Measurements from ENCODE around the gene SSBP3. TPM values are rescaled to one million over a fixed set of nuclear protein-coding genes. Genes with fewer than 3 reads are reported as not detected.

Gene SSBP3
- polyA plus RNA-seq, 4 donors, result 110 to 130 (median 123) TPM

DNA sequence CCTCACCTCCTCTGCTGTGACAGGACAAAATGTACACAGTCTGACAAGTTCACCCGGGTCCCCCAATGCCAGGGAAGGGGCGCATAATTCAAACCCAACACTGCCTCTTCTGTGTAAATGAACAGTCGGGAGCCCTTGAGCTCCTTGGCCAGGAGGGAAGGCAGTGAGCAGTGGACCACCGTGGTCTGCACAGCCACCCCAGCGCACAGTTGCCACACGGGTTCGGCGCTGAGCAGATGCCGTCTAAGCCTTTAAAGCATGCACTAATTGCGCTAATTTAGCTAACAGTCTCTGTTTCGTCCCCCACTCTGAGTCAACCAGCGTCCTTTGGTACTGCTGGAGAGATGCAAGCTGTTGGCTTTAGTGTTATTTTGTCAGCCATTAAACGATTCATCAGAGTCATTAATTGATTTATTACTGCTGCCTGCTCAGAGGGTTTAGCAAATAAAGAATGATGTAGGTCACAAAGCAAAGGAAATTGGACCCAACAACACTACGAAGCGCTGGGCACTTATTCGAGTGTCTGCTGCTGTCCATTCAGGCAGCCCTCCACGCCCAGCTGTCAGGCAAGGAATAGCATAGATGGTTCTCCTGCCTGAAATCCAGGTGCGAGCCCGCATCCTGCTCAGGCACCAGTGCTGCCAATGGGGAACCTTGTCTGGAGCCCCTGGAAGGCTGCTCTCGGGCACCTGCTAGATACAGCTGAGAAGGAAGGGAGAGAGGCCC lies 114.8 kb downstream of the SSBP3 start:
- DNase-seq (ENCODE audit: low read depth in 4 of 4, low spot score in 2 of 4), result no peak

DNA sequence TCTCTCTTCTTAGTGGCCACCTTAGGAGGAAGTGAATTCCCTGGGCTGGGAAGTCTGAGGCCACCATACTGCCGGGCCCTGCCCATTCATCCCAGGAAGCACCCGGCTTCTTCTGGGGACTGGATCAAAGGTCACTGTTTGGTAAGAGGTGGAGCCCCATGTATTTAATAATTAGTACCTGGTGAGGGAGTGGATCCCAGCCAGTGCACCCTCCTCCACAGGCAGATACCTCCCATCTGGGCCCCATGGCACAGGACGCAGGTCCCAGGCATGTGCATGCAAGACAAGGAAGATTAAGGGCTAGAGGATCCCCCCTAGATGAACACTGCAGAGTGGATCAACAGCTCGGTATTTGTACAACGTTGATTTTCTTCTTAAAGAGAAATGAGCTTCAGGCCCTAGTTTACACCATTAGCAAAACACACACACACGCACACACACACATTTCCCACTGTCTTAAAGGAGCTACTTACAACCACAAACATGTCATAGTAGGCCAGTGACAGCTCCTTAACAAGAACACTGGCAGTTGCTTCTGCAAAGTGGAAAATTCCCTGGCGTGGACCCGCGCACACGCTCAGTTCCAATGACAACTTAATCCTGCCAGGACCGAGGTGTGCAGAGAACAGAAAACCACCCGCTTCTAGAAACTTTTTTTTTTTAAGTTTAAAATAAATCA lies 115.5 kb downstream of the SSBP3 start:
- no peak for DNase-seq (ENCODE audit: low read depth in 4 of 4, low spot score in 2 of 4)

GRCh38 chr1:54289712-54290233 lies 116.4 kb downstream of the SSBP3 start:
- DNase-seq (ENCODE audit: low read depth in 4 of 4, low spot score in 2 of 4), result no peak

DNA sequence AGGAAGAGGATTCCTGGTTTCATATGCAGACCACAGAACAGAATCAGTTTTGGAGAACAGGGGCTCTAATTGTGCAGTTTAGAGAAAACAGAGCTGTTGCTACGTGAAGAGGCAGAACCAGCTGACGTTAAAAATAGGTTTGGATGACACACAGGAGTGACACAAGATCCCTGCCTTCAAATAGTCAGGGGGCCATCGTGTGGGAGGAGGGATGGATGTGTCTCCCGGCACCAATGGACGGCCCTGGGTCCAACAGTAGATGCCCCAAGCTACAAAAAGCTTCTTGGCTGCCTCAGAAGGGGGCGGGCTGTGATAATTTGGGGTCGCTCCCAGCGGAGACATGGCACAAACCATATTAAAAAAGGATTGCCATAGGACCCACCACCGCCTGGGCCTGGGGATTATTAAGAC lies 118.4 kb downstream of the SSBP3 start:
- no peak for DNase-seq (ENCODE audit: low read depth in 4 of 4, low spot score in 2 of 4)

- DNase-seq (ENCODE audit: low read depth in 4 of 4, low spot score in 2 of 4), result peak in 3 of 4 donors; percentile 48 to 72 (median 68)
These were observed 119.0 kb downstream of the SSBP3 start for GRCh38 chr1:54287176-54287650.

DNA sequence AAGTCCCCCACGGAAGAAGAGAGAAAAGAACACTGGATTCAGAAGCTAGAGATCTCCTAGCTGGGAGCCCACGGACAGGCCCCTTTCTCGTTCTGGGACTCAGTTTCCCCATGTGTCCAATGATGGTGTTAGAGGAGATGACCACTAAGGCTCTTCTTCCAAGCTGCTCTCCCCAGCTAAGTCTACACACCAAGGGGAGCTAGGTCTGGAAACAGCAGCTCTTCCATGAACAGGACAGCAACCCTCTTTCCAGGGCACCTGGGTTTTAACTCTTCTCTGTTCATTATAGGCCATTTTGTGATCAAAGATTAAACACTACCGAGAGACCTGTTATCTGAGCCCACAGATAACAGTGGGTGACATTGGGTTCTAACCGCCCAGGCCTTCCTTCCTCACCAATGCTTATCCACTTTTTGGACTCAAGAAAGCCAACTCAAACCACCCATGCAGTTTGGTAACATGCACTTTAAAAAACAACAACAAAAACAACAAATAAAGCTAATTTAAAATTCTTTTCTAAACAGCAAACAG lies 120.3 kb downstream of the SSBP3 start:
- DNase-seq (ENCODE audit: low read depth in 4 of 4, low spot score in 2 of 4), result no peak

GRCh38 chr1:54284781-54285529 lies 121.2 kb downstream of the SSBP3 start:
- DNase-seq (ENCODE audit: low read depth in 4 of 4, low spot score in 2 of 4), result no peak

GRCh38 chr1:54283635-54284385 lies 122.4 kb downstream of the SSBP3 start:
- no peak for DNase-seq (ENCODE audit: low read depth in 4 of 4, low spot score in 2 of 4)

DNA sequence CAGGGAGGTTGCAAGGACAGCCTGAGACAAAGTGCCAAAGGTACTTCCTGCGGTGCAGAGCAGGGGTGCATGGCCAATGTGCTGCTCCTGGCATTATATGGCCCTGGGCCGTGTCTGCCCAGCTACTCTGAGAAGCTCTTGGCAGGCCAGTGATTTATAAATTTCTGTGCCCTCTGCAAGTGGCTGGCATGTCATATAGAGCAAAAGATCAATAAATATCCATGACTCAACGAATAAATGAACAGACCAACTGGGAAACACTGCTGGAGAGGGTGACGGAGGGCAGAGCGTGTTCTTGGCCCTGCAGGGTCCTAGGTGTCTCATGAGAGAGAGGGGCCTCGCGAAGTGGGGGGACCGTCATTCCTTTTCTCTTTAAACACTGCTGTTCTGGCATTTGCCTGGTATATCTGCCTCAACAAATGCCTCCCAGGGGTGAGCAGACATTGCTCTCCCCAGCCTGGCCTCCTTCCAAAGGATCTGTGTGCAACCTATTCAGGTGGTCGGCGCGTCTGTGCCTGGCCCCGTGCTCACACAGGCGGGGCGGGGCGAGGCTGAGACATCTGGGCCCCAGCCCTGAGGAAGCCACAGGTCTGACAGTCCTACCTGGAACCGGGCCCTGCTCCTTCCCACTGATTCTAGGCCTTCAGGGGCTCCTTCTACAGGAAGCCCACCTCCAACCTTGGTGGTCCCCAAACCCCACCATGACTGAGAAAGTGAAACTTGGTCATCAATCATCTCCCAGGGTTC lies 123.9 kb downstream of the SSBP3 start:
- no peak for DNase-seq (ENCODE audit: low read depth in 4 of 4, low spot score in 2 of 4)

DNA sequence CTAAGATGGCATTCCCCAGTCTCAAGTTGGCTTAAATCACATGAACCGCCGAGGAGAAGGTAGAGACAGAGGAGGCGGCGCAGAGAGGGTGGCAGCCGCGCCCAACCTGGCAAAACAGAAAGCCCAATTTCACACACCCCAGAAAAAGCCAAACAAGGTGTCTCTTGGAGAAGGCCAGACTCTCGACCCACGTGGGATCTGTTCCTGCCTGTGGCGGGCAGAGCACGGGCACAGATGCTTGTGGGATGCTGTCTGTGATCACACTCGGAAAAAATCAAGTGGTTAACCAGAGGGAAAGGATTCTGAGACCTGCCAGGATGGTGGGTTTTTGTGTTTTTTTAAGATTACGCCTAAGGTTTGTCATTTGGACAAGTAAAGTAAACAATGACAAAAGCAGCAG lies 125.5 kb downstream of the SSBP3 start:
- DNase-seq (ENCODE audit: low read depth in 4 of 4, low spot score in 2 of 4), result no peak

GRCh38 chr1:54279457-54279856 lies 126.7 kb downstream of the SSBP3 start:
- no peak for DNase-seq (ENCODE audit: low read depth in 4 of 4, low spot score in 2 of 4)

DNA sequence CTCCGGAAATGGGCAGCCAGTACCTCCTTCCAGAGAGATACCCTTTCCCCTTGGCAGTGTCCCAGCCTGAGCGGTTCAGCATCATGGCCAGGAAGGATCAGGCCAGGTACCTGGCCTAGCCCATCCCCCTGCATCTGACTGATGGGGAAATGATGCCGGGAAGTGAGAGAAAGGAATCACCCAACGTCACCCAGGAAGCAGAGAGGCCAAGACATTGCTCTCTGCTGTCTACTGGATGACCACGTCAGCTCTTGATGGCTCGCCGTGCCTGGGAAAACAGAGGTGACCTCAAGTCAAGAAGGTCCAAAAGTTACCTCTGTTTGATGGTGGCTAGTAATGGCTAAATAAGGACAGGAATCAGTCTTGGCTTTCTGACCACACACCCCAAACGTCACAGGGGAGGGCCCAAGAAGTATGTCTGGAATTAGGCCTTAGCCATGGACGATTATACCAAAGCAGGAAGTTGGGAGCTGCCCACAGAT lies 127.2 kb downstream of the SSBP3 start:
- no peak for DNase-seq (ENCODE audit: low read depth in 4 of 4, low spot score in 2 of 4)

GRCh38 chr1:54277451-54278341 lies 128.5 kb downstream of the SSBP3 start:
- no peak for DNase-seq (ENCODE audit: low read depth in 4 of 4, low spot score in 2 of 4)

GRCh38 chr1:54276617-54277450 lies 129.4 kb downstream of the SSBP3 start:
- DNase-seq (ENCODE audit: low read depth in 4 of 4, low spot score in 2 of 4), result no peak

DNA sequence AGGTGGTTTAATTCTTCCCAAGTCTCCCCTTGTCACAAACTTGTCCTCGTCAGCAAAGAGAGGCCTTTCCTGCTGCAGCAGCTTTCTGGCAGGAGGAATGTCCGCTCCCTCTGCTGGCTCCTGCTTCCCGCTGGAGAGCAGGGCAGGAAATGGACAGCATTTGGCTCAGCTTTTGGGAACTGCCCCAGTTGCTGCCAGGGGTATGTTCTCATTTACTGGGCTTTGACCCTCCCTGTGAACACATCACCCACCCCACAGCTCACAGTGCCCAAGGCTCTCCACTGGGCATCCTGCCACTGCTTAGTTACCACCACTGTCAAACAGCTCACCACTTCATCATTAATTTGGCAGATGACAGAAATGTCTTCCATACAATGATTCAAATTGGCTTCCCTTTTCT lies 130.8 kb downstream of the SSBP3 start:
- no peak for DNase-seq (ENCODE audit: low read depth in 4 of 4, low spot score in 2 of 4)

DNA sequence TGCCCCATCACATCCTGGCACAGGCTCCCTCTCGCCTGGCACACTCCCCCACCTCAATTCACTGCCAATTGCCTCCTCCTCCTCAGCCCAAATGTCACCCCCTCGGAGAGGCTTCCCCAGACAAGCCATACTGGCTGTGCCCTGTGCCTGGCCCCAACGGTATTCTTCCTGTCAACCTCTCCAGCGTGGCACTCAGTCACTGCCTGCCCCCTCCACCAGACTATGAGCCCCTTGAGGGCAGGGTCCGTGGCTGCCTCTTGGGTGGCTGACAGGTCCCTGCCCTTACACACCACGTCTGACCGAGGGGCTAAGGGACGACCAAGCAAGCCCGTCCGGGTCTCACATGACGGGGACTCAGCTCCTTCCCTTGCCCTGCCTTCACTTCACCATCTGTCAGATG lies 131.3 kb downstream of the SSBP3 start:
- DNase-seq (ENCODE audit: low read depth in 4 of 4, low spot score in 2 of 4), result no peak

- DNase-seq (ENCODE audit: low read depth in 4 of 4, low spot score in 2 of 4), result no peak
These were observed 131.7 kb downstream of the SSBP3 start for GRCh38 chr1:54274448-54274847.

- no peak for DNase-seq (ENCODE audit: low read depth in 4 of 4, low spot score in 2 of 4)
These were observed 132.4 kb downstream of the SSBP3 start for GRCh38 chr1:54273795-54274163.

Data from left renal cortex interstitium (tissue), 4 donors.